ENCODE results near the gene ATXN2.

GRCh38 chr12:111441107-111441928 lies 157.8 kb downstream of the ATXN2 start:
- no peak for TF ChIP-seq CTCF (IDR thresholded peaks at IDR 0.05)
- TF ChIP-seq PREB (CRISPR knock-in tag; IDR thresholded peaks at IDR 0.05; ENCODE audit: borderline replicate concordance), result no peak
- no peak for TF ChIP-seq SP1 (CRISPR knock-in tag; conservative IDR thresholded peaks at IDR 0.05)
- TF ChIP-seq ELF4 (CRISPR knock-in tag; IDR thresholded peaks at IDR 0.05; ENCODE audit: low read depth), result no peak
- TF ChIP-seq NR2C2 (CRISPR knock-in tag; IDR thresholded peaks at IDR 0.05), result no peak
- no peak for TF ChIP-seq CREB1 (CRISPR knock-in tag; IDR thresholded peaks at IDR 0.05)
- TF ChIP-seq IRF2 (CRISPR knock-in tag; IDR thresholded peaks at IDR 0.05; ENCODE audit: borderline replicate concordance, low read depth), result no peak
- TF ChIP-seq MAX (CRISPR knock-in tag; IDR thresholded peaks at IDR 0.05), result no peak
- no peak for TF ChIP-seq JUN (CRISPR knock-in tag; IDR thresholded peaks at IDR 0.05)
- no peak for TF ChIP-seq ZNF423 (CRISPR knock-in tag; IDR thresholded peaks at IDR 0.05)
- no peak for TF ChIP-seq USF1 (CRISPR knock-in tag; IDR thresholded peaks at IDR 0.05)
- no peak for TF ChIP-seq CBFB (CRISPR knock-in tag; IDR thresholded peaks at IDR 0.05; ENCODE audit: low read depth)
- TF ChIP-seq HMGXB4 (CRISPR knock-in tag; IDR thresholded peaks at IDR 0.05), result no peak

Measured in WTC11 (cell line).